ENCODE data around the gene PRND. TPM values are rescaled to one million over a fixed set of nuclear protein-coding genes. Genes with fewer than 3 reads are reported as not detected.
"Not testable (repeated sequence)": the region's sequence is repeated elsewhere in the genome, so short reads cannot be mapped to it uniquely, and the experiment has no call there.

PRND gene
- total RNA-seq, 8 experiments from 2014 or later, result 0.08 to 37.8 (median 0.29) TPM; not detected in 1

GRCh38 chr20:4691753-4692152, 30.0 kb upstream of the PRND start:
- no peak overlapping the region for H3K4me3 ChIP-seq
- 7 to 100% (median 61%) methylated on average over 1 to 2 of the region's 2 CpGs; no CpG with 5 or more reads in 1 of the 10 experiments for WGBS, 10 experiments
- H3K27ac ChIP-seq, result no peak overlapping the region
- ATAC-seq (replicated peaks in 6 of 8), result no peak
- peaks cover 15 to 22% of the 10 kb centered on the region in 2 donors for H3K4me1 ChIP-seq (replicated peaks in 1 of 2)
- in situ Hi-C loops (cut with MboI; ENCODE audit: low pct_unique_long_range_greater_than_20kb in 2 of 9, low sequenced_read_pairs in 9 of 9, unreplicated experiment in 9 of 9), result no loop called here

DNA sequence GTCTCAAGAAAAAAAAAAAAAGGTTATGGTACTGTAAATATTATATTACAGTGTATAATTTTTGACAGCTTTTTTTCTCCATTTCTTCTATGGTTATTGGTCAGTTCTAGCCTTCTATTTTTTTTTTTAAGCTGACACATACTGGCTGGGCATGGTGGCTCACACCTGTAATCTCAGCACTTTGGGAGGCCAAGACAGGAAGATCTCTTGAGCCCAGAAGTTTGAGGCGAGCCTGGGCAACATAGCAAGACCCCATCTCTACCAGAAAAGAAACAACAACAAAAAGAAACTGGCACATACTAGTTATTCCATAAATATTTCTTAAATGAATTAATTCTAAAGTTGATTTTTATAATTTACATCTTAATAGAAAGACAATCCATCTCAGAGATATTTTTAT, 27.6 kb upstream of the PRND start:
- no peak overlapping the region for H3K27ac ChIP-seq
- in situ Hi-C loops (cut with MboI; ENCODE audit: low pct_unique_long_range_greater_than_20kb in 2 of 9, low sequenced_read_pairs in 9 of 9, unreplicated experiment in 9 of 9), result no loop called here
- no peak overlapping the region for H3K4me3 ChIP-seq
- no peak for ATAC-seq (replicated peaks in 6 of 8)
- WGBS, 10 experiments, result 86 to 100% (median 100%) methylated on average over 1 of the region's 1 CpG; no CpG with 5 or more reads in 3 of the 10 experiments
- H3K4me1 ChIP-seq (replicated peaks in 1 of 2), result peaks cover 10 to 12% of the 10 kb centered on the region in 2 donors

DNA sequence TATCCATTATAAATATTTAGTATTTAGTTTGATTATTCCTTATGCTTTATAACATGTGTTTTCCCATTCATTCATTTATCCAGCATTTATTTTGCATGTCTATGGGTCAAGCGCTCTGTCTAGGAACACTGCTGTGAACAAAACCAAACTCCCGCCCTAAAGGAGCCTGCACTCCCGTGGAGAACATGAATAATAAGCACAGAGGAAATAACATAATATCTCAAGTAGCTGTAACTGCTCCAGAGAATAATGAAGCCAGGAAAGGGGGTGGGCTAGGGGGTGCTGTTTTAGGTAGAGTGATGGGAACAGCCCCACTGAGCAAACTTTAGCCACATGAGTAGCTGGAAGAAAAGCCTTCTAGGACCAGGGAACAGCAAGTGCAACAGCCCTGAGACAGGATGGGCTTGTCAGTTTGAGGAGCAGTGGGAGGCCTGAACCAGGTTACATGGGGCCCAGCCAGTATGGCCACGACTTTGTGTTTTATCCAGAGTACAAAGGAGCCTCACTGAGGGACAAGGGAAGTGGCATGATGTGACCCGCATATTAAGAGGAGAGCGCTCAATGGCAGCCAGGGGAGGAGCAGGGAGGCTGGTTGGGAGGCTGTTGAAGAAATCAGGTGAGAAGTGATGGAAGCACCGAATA, 24.4 kb upstream of the PRND start:
- ATAC-seq (replicated peaks in 6 of 8), result peak in 5 of 8 experiments; percentile 37 to 55 (median 44)
- 40 to 100% (median 66%) methylated on average over 1 to 7 of the region's 7 CpGs; no CpG with 5 or more reads in 1 of the 10 experiments for WGBS, 10 experiments
- no peak overlapping the region for H3K27ac ChIP-seq
- H3K4me3 ChIP-seq, result no peak overlapping the region
- in situ Hi-C loops (cut with MboI; ENCODE audit: low pct_unique_long_range_greater_than_20kb in 2 of 9, low sequenced_read_pairs in 9 of 9, unreplicated experiment in 9 of 9), result no loop called here
- H3K4me1 ChIP-seq (replicated peaks in 1 of 2), result peaks cover 0 to 4% of the 10 kb centered on the region in 2 donors

- no peak overlapping the region for H3K27ac ChIP-seq
These were observed 23.9 kb upstream of the PRND start for GRCh38 chr20:4697831-4698221.

DNA sequence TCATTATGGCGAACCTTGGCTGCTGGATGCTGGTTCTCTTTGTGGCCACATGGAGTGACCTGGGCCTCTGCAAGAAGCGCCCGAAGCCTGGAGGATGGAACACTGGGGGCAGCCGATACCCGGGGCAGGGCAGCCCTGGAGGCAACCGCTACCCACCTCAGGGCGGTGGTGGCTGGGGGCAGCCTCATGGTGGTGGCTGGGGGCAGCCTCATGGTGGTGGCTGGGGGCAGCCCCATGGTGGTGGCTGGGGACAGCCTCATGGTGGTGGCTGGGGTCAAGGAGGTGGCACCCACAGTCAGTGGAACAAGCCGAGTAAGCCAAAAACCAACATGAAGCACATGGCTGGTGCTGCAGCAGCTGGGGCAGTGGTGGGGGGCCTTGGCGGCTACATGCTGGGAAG, 22.5 kb upstream of the PRND start:
- H3K4me1 ChIP-seq (replicated peaks in 1 of 2), result peaks cover 3 to 8% of the 10 kb centered on the region in 2 donors
- no peak overlapping the region for H3K4me3 ChIP-seq
- WGBS, 10 experiments, result 80 to 100% (median 100%) methylated on average over 1 to 2 of the region's 9 CpGs; no CpG with 5 or more reads in 6 of the 10 experiments
- in situ Hi-C loops (cut with MboI; ENCODE audit: low pct_unique_long_range_greater_than_20kb in 2 of 9, low sequenced_read_pairs in 9 of 9, unreplicated experiment in 9 of 9), result no loop called here
- H3K27ac ChIP-seq, result no peak overlapping the region
- ATAC-seq (replicated peaks in 6 of 8), result no peak

More at GRCh38 chr20:4697831-4698221, 23.9 kb upstream of the PRND start:
- Histone ChIP-seq H3K4me3 (no peak overlapping the region), H3K4me1 (replicated peaks in 1 of 2) (peaks cover 0 to 4% of the 10 kb centered on the region in 2 donors)
- in situ Hi-C loops (cut with MboI; ENCODE audit: low pct_unique_long_range_greater_than_20kb in 2 of 9, low sequenced_read_pairs in 9 of 9, unreplicated experiment in 9 of 9), result no loop called here
- no peak for ATAC-seq (replicated peaks in 6 of 8)
- 60 to 100% (median 94%) methylated on average over 1 to 2 of the region's 2 CpGs; no CpG with 5 or more reads in 4 of the 10 experiments for WGBS, 10 experiments

DNA sequence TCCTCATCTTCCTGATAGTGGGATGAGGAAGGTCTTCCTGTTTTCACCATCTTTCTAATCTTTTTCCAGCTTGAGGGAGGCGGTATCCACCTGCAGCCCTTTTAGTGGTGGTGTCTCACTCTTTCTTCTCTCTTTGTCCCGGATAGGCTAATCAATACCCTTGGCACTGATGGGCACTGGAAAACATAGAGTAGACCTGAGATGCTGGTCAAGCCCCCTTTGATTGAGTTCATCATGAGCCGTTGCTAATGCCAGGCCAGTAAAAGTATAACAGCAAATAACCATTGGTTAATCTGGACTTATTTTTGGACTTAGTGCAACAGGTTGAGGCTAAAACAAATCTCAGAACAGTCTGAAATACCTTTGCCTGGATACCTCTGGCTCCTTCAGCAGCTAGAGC, 21.8 kb upstream of the PRND start:
- in situ Hi-C loops (cut with MboI; ENCODE audit: low pct_unique_long_range_greater_than_20kb in 2 of 9, low sequenced_read_pairs in 9 of 9, unreplicated experiment in 9 of 9), result no loop called here
- no peak overlapping the region for H3K4me3 ChIP-seq
- 83 to 100% (median 95%) methylated on average over 1 to 3 of the region's 3 CpGs; no CpG with 5 or more reads in 2 of the 10 experiments for WGBS, 10 experiments
- peaks cover 7 to 12% of the 10 kb centered on the region in 2 donors for H3K4me1 ChIP-seq (replicated peaks in 1 of 2)
- ATAC-seq (replicated peaks in 6 of 8), result no peak
- H3K27ac ChIP-seq, result no peak overlapping the region

GRCh38 chr20:4702562-4703280, 19.0 kb upstream of the PRND start:
- peaks cover 7 to 8% of the 10 kb centered on the region in 2 donors for H3K4me1 ChIP-seq (replicated peaks in 1 of 2)
- WGBS, 10 experiments, result 21 to 100% (median 85%) methylated on average over 1 to 6 of the region's 7 CpGs; no CpG with 5 or more reads in 3 of the 10 experiments
- peak in 1 of 8 experiments; percentile 6 for ATAC-seq (replicated peaks in 6 of 8)
- no peak overlapping the region for H3K4me3 ChIP-seq
- in situ Hi-C loops (cut with MboI; ENCODE audit: low pct_unique_long_range_greater_than_20kb in 2 of 9, low sequenced_read_pairs in 9 of 9, unreplicated experiment in 9 of 9), result no loop called here
- no peak overlapping the region for H3K27ac ChIP-seq

DNA sequence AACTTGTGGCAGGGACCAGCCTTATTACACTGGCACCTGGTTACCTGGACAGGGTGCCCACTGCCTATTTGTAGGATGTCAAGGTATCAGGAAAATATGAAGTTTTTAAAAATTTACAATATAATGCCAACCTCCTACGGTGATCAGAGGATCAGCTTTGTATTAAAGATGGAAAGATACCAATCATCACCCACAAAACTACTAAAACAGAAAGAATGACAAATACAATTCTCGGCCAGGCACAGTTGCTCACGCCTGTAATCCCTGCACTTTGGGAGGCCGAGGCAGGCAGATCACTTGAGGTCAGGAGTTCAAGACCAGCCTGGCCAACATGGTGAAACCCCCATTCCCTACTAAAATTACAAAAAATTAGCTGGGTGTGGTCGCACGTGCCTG, 18.4 kb upstream of the PRND start:
- no peak overlapping the region for H3K4me3 ChIP-seq
- H3K27ac ChIP-seq, result no peak overlapping the region
- in situ Hi-C loops (cut with MboI; ENCODE audit: low pct_unique_long_range_greater_than_20kb in 2 of 9, low sequenced_read_pairs in 9 of 9, unreplicated experiment in 9 of 9), result no loop called here
- 33 to 93% (median 75%) methylated on average over 1 to 6 of the region's 6 CpGs; no CpG with 5 or more reads in 4 of the 10 experiments for WGBS, 10 experiments
- ATAC-seq (replicated peaks in 6 of 8), result no peak
- H3K4me1 ChIP-seq (replicated peaks in 1 of 2), result peaks cover 7 to 8% of the 10 kb centered on the region in 2 donors

GRCh38 chr20:4706941-4707340, 14.8 kb upstream of the PRND start:
- in situ Hi-C loops (cut with MboI; ENCODE audit: low pct_unique_long_range_greater_than_20kb in 2 of 9, low sequenced_read_pairs in 9 of 9, unreplicated experiment in 9 of 9); ATAC-seq (replicated peaks in 6 of 8); H3K4me1 ChIP-seq (replicated peaks in 1 of 2); H3K4me3 ChIP-seq; H3K27ac ChIP-seq: not testable (repeated sequence)
- 72 to 100% (median 95%) methylated on average over 1 to 6 of the region's 12 CpGs; no CpG with 5 or more reads in 2 of the 10 experiments for WGBS, 10 experiments

DNA sequence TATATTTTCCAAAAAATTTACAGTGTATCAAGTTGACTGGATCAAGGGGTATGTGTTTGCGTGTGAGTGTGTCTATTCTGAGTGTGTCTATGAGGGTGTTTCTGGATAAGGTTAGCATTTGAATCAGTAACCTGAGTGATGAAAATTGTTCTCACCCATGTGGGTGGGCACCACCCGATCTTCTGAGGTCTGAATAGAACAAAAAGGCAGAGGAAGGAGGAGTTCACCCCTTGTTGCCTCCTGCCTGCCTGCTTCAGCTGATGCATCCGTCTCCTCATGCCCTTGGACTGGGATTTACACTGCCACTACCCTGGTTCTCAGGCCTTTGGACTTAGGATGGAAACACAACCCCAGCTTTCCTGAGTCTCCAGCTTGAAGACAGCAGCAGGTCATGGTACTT, 13.7 kb upstream of the PRND start:
- Histone ChIP-seq H3K27ac (no peak overlapping the region), H3K4me1 (replicated peaks in 1 of 2) (peaks cover 7 to 8% of the 10 kb centered on the region in 2 donors), H3K4me3 (no peak overlapping the region)
- in situ Hi-C loops (cut with MboI; ENCODE audit: low pct_unique_long_range_greater_than_20kb in 2 of 9, low sequenced_read_pairs in 9 of 9, unreplicated experiment in 9 of 9), result no loop called here
- no peak for ATAC-seq (replicated peaks in 6 of 8)
- WGBS, 10 experiments, result 33 to 100% (median 70%) methylated on average over 1 to 3 of the region's 3 CpGs; no CpG with 5 or more reads in 3 of the 10 experiments

GRCh38 chr20:4708856-4709255, 12.9 kb upstream of the PRND start:
- in situ Hi-C loops (cut with MboI; ENCODE audit: low pct_unique_long_range_greater_than_20kb in 2 of 9, low sequenced_read_pairs in 9 of 9, unreplicated experiment in 9 of 9), result no loop called here
- H3K4me3 ChIP-seq, result no peak overlapping the region
- ATAC-seq (replicated peaks in 6 of 8), result no peak
- H3K27ac ChIP-seq, result no peak overlapping the region
- 68 to 94% (median 83%) methylated on average over 2 to 3 of the region's 3 CpGs; no CpG with 5 or more reads in 5 of the 10 experiments for WGBS, 10 experiments
- peaks cover 7 to 8% of the 10 kb centered on the region in 2 donors for H3K4me1 ChIP-seq (replicated peaks in 1 of 2)

DNA sequence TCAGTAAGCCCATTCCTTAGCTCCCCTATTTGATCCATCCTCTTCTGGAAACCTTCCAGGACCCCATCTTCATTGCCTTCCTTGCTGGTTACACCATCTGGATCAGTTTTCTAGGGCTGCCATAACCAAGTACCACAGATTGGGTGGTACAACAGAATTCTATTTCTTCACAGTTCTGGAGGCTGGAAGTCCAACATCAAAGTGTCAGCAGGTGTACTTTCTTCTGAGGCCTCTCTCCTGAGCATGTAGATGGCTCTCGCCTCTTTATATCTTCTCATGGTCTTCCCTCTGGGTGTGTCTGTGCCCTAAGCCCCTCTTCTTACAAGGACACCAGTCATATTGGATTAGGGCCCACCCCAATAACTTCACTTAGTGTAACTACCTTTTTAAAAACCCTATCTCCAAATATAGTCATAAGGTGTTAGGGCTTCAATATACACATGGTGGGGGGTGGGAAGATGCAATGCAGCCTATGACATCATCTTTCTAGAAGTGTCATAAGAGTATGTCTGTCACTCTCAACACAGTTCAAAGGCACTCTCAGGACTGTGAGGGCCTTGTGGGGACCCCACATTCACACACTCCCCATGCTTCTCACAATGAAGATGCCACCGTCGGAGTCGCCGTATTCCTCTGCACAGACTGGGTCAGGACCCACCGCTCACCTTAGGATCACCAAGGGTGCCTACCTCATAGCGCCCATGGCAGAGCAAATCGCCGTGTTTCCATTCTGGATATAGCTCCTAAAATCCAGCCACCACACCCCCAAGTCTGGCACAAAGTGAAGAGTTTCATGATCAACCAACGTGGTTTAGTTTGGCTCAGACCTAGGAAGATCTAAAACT, 12.2 kb upstream of the PRND start:
- 43 to 100% (median 78%) methylated on average over 1 to 9 of the region's 10 CpGs; no CpG with 5 or more reads in 2 of the 10 experiments for WGBS, 10 experiments
- in situ Hi-C loops (cut with MboI; ENCODE audit: low pct_unique_long_range_greater_than_20kb in 2 of 9, low sequenced_read_pairs in 9 of 9, unreplicated experiment in 9 of 9), result loop anchor here in 2 of 9 experiments (10.0 kb wide), 1 partner anchor 95 kb away; no protein-coding TSS in a partner anchor

More for the DNA sequence above, 12.2 kb upstream of the PRND start:
- H3K27ac ChIP-seq, result no peak overlapping the region
- no peak overlapping the region for H3K4me3 ChIP-seq
- no peak for ATAC-seq (replicated peaks in 6 of 8)
- peaks cover 1% of the 10 kb centered on the region in 2 donors for H3K4me1 ChIP-seq (replicated peaks in 1 of 2)

All from motor neuron (in vitro differentiated cells).